ENCODE data around the gene TNIP3. TPM values are rescaled to one million over a fixed set of nuclear protein-coding genes. Genes with fewer than 3 reads are reported as not detected.

The TNIP3 gene
- total RNA-seq, 4 donors from 2014 or later = 0.48 TPM; not detected in 3

GRCh38 chr4:121112530-121112929 lies 51.6 kb downstream of the TNIP3 start:
- no peak for TF ChIP-seq POLR2A (IDR thresholded peaks at IDR 0.05)
- TF ChIP-seq, protein P1, sequence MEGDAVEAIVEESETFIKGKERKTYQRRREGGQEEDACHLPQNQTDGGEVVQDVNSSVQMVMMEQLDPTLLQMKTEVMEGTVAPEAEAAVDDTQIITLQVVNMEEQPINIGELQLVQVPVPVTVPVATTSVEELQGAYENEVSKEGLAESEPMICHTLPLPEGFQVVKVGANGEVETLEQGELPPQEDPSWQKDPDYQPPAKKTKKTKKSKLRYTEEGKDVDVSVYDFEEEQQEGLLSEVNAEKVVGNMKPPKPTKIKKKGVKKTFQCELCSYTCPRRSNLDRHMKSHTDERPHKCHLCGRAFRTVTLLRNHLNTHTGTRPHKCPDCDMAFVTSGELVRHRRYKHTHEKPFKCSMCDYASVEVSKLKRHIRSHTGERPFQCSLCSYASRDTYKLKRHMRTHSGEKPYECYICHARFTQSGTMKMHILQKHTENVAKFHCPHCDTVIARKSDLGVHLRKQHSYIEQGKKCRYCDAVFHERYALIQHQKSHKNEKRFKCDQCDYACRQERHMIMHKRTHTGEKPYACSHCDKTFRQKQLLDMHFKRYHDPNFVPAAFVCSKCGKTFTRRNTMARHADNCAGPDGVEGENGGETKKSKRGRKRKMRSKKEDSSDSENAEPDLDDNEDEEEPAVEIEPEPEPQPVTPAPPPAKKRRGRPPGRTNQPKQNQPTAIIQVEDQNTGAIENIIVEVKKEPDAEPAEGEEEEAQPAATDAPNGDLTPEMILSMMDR (IDR thresholded peaks at IDR 0.05) = no peak
- intact Hi-C loops (cut with DNase I; ENCODE audit: low total_unique reads) = no loop called here
- DNase-seq = no peak

DNA sequence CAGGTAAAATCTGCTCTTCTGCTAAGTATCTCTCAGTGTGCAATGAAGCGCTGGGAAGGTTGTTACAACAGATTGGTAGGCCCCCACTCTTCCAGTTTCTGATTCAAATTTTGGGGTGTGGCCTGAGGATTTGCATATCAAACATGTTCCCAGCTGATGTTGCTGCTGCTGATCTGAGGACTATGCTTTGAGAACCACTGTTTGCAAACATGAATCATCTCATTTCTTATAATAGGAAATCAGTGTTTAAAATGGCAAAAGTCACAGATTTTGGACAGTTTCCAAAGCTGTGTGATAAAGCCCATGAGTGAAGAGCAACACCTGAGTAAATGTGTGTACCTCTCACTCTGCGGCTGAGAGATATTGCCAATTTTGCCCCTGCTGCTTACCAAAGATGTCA lies 55.6 kb downstream of the TNIP3 start:
- Histone ChIP-seq H3K36me3 (no peaks in the 10 kb centered on the region), H3K27me3 (no peaks in the 10 kb centered on the region), H3K9me3 (no peaks in the 10 kb centered on the region), H3K27ac (no peak overlapping the region), H3K4me3 (no peak overlapping the region), H3K4me1 (no peaks in the 10 kb centered on the region)
- TF ChIP-seq, protein P1 (IDR thresholded peaks at IDR 0.05) = no peak
- no peak for TF ChIP-seq POLR2A (IDR thresholded peaks at IDR 0.05)
- intact Hi-C loops (cut with DNase I; ENCODE audit: low total_unique reads) = no loop called here
- no peak for DNase-seq

More at GRCh38 chr4:121112530-121112929, 51.6 kb downstream of the TNIP3 start:
- Histone ChIP-seq H3K4me3 (no peak overlapping the region), H3K4me1 (no peaks in the 10 kb centered on the region), H3K27me3 (no peaks in the 10 kb centered on the region), H3K36me3 (no peaks in the 10 kb centered on the region), H3K27ac (no peak overlapping the region), H3K9me3 (no peaks in the 10 kb centered on the region)

GRCh38 chr4:121107507-121107906 lies 56.6 kb downstream of the TNIP3 start:
- H3K27ac ChIP-seq = no peak overlapping the region
- no peaks in the 10 kb centered on the region for H3K27me3 ChIP-seq
- no peaks in the 10 kb centered on the region for H3K4me1 ChIP-seq
- no peaks in the 10 kb centered on the region for H3K36me3 ChIP-seq
- no peak for TF ChIP-seq POLR2A (IDR thresholded peaks at IDR 0.05)
- TF ChIP-seq, protein P1 (IDR thresholded peaks at IDR 0.05) = no peak
- no peak overlapping the region for H3K4me3 ChIP-seq
- no peaks in the 10 kb centered on the region for H3K9me3 ChIP-seq
- DNase-seq = no peak
- intact Hi-C loops (cut with DNase I; ENCODE audit: low total_unique reads) = no loop called here

- intact Hi-C loops (cut with DNase I; ENCODE audit: low total_unique reads) = no loop called here
Measured at GRCh38 chr4:121100093-121100775, 63.9 kb downstream of the TNIP3 start.

GRCh38 chr4:121098266-121098665 lies 65.9 kb downstream of the TNIP3 start:
- H3K27ac ChIP-seq = no peak overlapping the region
- H3K36me3 ChIP-seq = no peaks in the 10 kb centered on the region
- no peaks in the 10 kb centered on the region for H3K9me3 ChIP-seq
- H3K27me3 ChIP-seq = no peaks in the 10 kb centered on the region
- DNase-seq = no peak
- H3K4me1 ChIP-seq = no peaks in the 10 kb centered on the region
- TF ChIP-seq, protein P1 (IDR thresholded peaks at IDR 0.05) = no peak
- TF ChIP-seq POLR2A (IDR thresholded peaks at IDR 0.05) = no peak
- intact Hi-C loops (cut with DNase I; ENCODE audit: low total_unique reads) = no loop called here
- H3K4me3 ChIP-seq = no peak overlapping the region

More at GRCh38 chr4:121100093-121100775, 63.9 kb downstream of the TNIP3 start:
- Histone ChIP-seq H3K27me3 (no peaks in the 10 kb centered on the region), H3K27ac (no peak overlapping the region), H3K9me3 (no peaks in the 10 kb centered on the region), H3K4me3 (no peak overlapping the region), H3K36me3 (no peaks in the 10 kb centered on the region), H3K4me1 (no peaks in the 10 kb centered on the region)
- DNase-seq = no peak
- no peak for TF ChIP-seq POLR2A (IDR thresholded peaks at IDR 0.05)
- TF ChIP-seq, protein P1 (IDR thresholded peaks at IDR 0.05) = no peak
